Measurements from ENCODE around the gene HOXB9.

Gene HOXB9

DNA sequence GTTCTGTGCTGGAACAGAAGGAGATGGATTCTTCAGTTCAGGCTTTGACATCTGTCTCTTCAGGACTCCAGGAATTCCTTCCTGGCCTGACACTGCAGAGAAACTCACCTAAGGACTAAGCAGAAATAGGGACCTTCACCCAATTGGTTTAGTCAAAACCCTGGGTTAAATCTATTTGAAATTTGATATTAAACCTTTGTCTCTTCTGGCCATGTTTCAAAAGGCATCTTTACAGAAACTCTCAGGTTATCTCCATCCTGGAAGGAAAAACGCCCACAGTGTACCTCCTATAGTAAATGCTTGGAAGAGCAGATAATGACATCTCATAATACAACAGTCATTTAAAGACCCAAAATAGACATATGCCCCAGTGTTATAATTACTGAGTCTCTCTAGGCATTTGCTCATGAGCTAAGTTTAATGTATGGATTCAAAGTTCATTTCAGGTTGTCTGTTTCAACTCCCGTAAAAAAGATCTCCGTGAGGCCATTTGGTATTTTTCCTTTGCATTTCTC, 42.4 kb downstream of the HOXB9 start:
- no peak for DNase-seq (ENCODE audit: low spot score)

DNA sequence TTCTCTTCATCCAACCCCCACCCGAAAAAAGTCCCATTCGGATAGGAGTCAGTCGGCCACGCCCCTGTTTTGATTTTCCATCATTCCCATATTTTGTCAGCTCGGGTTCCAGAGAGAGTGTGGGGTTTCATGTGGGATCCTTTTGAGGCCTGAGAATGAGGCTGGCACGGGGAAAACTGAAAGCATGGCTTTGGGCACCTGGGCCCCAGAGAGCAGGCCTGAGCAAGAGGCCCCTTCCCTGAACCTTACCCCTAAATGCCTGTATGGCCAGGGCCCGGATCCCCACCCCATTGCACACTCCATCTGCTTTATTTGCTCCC, 43.4 kb downstream of the HOXB9 start:
- no peak for DNase-seq (ENCODE audit: low spot score)

DNA sequence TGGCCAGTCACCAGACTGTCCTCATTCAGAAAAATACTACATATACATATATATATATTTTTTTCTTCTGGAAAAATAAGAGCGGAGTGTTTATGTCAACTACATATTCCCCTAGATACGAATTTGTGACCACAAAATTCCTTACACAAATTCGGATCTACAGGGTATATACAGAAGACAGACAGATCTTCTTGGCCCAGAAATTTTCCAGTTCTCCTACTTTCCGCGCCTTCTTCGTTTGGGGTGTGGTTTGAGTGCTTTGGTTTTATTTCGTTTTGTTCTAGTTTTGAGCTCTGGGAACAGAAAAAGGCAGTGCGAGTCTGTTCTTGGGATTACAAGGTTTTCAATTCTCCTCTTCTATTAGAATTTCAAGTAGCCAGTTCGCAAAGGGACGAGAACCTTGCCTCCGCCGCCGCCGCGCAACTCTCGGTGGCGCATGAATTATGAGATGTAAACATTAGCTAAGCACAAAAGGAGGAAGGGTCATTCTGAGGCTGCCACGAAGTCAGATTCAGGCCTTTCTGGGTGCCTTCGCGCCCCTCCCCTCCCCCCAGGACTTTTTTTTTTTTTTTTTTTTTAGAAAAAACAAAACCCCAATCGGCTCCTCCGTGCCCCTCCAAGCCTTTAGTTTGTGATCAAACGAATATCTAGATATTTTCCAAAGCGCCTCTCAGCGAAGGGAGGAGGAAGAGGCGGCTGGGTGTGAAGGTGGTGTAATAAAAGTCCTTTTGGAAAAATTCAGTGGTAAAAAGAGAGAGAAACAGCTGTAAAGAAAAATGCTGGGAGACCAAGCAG, 46.2 kb downstream of the HOXB9 start:
- DNase-seq (ENCODE audit: low spot score), result no peak

- no peak for DNase-seq (ENCODE audit: low spot score)
These were observed 46.7 kb downstream of the HOXB9 start for GRCh38 chr17:48579471-48579759.

- DNase-seq (ENCODE audit: low spot score), result no peak
These were observed 47.3 kb downstream of the HOXB9 start for GRCh38 chr17:48578616-48579470.

DNA sequence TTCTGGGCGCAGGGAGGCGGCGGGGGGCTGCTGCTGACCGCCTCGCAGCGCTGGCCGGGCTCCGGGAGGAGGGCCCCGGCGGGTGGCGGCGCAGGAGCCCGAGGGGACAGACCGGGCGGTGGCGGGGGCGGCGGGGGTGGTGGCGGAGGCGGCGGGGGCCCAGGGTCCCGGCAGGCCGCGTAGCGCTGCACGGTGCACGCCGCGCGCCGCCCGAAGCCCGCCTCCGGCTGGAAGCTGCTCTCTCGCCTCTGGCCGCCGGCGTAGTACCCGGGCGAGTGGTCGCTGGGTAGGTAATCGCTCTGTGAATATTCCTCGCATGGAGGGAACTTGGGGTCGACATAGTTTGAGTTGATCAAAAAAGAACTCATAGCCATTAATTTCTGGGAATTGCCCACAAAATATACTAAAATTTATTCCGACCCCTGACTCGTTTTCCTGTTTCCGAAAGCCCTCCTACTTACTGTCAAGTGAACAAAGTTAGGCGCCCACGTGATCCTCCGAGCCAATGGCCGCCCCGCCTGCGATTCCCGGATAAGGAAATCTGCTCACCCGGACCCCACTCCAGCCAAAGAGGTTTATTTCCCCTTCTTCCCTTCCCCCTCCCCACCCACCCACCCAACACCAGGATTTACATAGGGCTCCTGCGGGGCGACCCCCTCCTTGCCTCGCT, 48.1 kb downstream of the HOXB9 start, which contains the start of gene HOXB4:
HOXB4 (minus strand) TSS at position 405 of the 670 bp plus-strand sequence; CDS start at position 374, 31 bp downstream.
- no peak for DNase-seq (ENCODE audit: low spot score)

- DNase-seq (ENCODE audit: low spot score), result no peak
These were observed 48.7 kb downstream of the HOXB9 start for GRCh38 chr17:48577330-48577945.

- DNase-seq (ENCODE audit: low spot score), result no peak
These were observed 49.5 kb downstream of the HOXB9 start for GRCh38 chr17:48576479-48577309.

DNA sequence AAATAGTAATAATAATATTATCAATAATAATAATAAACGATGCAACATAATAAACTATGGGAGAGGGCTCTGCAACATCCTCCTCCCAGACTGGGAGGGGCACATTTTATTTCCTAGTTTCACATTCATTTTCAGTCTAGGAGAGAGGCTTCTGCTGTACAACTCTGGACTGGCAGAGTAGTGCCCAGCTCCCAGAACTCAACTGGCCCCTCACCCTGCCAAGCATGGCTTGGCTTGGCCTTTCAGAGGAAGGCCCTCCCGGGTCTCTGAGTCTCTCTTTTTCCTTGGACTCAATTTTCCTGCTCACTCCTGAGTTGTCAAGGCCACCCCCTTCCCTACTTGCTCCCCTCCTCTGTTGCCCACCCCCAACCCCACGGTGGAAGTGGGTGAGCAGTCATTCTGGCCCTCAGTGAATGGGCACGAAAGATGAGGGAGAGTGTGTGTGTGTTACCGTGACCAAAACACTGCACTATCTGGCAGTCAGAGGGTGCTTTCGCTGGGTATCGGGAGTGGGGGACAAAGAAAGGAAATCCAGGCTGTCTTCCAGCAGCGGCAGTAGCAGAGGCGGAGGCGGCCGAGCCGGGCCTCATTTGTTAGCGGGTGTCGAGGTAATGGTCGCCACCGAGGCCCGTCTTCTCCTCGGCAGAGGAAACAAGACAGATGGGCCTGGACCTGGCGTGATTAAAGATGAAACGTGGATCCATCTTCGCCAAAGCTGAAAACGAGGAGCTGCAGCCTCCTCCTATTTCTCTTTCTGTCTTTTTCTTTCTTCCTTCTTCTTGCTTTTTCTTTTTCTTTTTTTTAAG, 50.3 kb downstream of the HOXB9 start:
- no peak for DNase-seq (ENCODE audit: low spot score)

DNA sequence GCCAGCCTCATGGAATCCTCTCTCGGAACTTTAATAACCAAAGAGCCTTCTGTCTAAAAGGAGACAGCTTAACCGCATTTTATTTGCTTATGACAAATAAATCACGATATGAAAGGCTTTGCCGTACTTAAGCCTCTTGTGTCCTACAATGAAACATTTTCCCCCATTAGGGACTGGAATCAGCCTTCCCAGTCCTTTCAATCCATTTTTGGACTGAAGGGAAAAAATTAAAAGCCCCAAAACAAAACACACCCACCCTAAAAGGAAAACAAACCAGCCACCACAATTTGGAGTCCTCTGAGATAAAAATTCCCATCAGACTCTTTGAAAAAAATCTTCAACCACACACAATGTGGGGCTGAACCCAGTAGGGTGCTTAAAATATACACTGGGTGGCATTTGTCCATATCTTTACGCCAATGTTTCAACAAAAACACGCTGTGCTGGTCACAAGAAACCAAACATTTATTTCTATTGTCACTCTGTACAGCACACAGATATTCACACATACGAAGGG, 51.0 kb downstream of the HOXB9 start:
- no peak for DNase-seq (ENCODE audit: low spot score)

DNA sequence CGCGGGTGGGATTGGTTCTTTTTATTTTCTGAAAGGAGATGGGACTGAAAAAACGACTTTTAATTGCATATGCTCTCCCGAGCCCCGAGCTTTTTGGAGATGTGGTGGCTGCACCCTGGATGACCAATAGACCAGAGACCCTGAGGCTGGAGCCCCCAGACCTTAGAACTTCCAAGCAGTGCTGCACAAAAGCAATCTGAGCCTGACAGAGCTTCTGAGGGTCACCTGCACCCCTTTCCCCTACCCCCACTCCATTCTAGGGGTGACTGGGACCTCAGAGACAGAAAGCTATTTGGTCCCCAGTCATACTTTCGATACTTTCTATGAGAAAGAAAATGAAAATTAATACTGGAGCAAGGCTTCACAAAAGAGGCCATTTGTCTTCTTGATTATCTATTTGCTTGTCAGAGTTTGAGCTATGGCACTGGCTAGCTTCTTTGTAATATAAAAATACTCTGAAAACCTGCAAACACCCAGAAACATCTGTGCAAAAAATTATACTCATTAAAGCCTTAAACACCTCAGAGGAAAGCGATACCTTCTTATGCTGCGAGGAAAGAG, 51.6 kb downstream of the HOXB9 start:
- DNase-seq (ENCODE audit: low spot score), result no peak

GRCh38 chr17:48571826-48572417, 54.2 kb downstream of the HOXB9 start:
- no peak for DNase-seq (ENCODE audit: low spot score)
